ENCODE data around the gene ZFAND2A. TPM values are rescaled to one million over a fixed set of nuclear protein-coding genes. Genes with fewer than 3 reads are reported as not detected.

The ZFAND2A gene
- total RNA-seq, 1 donor from 2014 or later: 5.6 TPM

DNA sequence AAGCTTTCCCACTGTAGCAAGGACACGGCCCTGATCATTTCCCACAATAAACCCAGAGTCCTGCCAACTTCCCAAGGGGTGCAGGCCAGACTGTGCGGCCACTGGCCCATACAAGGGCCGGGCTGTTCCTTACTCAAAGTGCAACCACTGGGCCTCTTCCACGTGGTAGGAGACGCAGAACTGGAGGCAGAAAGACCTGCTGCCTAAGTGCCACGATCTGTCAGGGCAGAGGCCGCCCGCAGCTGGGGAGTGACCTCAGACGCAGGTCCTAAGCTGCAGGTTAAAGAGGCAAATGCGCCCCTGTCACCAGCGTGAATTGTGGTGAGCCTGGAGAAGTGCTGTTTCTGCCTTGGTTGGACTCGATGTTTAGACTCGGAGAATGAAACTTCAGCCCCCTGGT lies 45.9 kb downstream of the ZFAND2A start:
- TF ChIP-seq, protein P1, sequence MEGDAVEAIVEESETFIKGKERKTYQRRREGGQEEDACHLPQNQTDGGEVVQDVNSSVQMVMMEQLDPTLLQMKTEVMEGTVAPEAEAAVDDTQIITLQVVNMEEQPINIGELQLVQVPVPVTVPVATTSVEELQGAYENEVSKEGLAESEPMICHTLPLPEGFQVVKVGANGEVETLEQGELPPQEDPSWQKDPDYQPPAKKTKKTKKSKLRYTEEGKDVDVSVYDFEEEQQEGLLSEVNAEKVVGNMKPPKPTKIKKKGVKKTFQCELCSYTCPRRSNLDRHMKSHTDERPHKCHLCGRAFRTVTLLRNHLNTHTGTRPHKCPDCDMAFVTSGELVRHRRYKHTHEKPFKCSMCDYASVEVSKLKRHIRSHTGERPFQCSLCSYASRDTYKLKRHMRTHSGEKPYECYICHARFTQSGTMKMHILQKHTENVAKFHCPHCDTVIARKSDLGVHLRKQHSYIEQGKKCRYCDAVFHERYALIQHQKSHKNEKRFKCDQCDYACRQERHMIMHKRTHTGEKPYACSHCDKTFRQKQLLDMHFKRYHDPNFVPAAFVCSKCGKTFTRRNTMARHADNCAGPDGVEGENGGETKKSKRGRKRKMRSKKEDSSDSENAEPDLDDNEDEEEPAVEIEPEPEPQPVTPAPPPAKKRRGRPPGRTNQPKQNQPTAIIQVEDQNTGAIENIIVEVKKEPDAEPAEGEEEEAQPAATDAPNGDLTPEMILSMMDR (IDR thresholded peaks at IDR 0.05): no peak
- no peak for DNase-seq (ENCODE audit: low spot score in 2 of 2)
- no peak overlapping the region for H3K27ac ChIP-seq
- H3K4me1 ChIP-seq: no peaks in the 10 kb centered on the region
- H3K9me3 ChIP-seq: no peaks in the 10 kb centered on the region
- H3K27me3 ChIP-seq: no peaks in the 10 kb centered on the region
- intact Hi-C loops (cut with DNase I): no loop called here
- no peak overlapping the region for H3K4me3 ChIP-seq
- H3K36me3 ChIP-seq: no peaks in the 10 kb centered on the region

- intact Hi-C loops (cut with DNase I): no loop called here
- DNase-seq (ENCODE audit: low spot score in 2 of 2): no peak
- no peaks in the 10 kb centered on the region for H3K9me3 ChIP-seq
- no peaks in the 10 kb centered on the region for H3K27me3 ChIP-seq
- TF ChIP-seq, protein P1 (IDR thresholded peaks at IDR 0.05): no peak
- no peaks in the 10 kb centered on the region for H3K4me1 ChIP-seq
- H3K4me3 ChIP-seq: no peak overlapping the region
- no peaks in the 10 kb centered on the region for H3K36me3 ChIP-seq
- H3K27ac ChIP-seq: no peak overlapping the region
Measured at GRCh38 chr7:1113548-1113885, 46.5 kb downstream of the ZFAND2A start.

DNA sequence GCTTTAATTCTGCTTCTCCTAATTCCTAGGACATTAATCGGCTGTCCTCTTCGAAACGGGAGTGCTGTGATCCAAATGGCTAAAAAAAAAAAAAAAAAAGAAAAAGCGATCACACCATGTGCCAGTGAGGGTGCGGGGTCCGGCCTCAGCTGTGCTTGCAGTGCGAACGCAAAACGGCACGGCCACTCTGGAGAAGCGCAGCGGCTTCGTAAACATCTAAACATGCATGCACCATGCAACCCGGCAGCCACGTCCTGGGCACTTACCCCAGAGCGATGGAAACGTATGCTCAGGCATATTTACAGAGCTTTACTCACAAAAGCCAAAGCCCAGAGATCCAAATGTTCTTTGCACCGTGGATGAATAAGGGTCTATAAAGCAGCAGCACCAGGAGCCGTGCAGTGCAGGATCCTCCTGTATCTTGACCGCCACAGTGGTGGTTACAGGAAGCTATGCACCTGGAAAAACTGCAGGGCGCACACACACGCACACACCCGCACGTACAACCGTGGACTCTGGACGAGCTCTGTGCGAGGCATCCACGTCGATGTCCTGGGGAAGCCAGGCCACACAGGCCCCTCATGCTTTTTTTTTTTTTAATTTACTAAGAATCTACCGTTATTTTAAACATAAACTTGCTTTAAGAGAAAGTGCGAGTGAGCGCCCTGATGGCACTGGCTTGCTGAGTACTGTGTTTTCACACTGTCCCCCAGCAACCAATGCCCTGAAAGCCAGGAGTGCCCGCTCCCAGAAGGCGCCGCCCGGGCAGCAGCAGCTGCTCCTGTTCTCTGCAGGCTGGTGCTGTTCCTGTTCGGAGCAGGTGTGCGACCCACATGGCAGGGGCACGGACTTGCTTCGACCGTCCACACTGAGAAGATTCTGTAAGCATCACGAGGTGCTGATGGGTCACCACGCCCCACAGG lies 47.1 kb downstream of the ZFAND2A start:
- no peak overlapping the region for H3K4me3 ChIP-seq
- TF ChIP-seq, protein P1 (IDR thresholded peaks at IDR 0.05): no peak
- intact Hi-C loops (cut with DNase I): no loop called here
- H3K9me3 ChIP-seq: no peaks in the 10 kb centered on the region
- H3K36me3 ChIP-seq: no peaks in the 10 kb centered on the region
- no peak overlapping the region for H3K27ac ChIP-seq
- no peak for DNase-seq (ENCODE audit: low spot score in 2 of 2)
- H3K4me1 ChIP-seq: no peaks in the 10 kb centered on the region
- H3K27me3 ChIP-seq: no peaks in the 10 kb centered on the region

DNA sequence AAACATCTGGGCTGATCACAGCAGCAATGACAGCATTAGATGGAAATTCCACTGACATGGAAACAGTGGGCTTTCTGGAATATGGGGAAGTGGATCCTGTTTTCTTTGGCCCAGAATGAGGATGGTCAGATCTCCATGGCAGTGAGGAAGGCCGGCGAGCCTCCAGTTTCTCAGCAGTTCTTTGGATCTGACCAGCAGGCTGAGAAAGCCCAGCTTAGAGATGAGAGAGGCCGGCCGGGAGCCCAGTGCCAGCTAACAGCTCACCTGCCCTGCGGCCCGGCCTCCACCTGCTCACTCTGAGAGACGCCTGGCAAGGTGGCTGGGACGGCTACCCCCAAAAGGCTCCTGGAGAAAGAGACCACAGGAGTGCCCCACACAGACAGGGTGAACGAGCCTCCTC lies 47.9 kb downstream of the ZFAND2A start:
- Histone ChIP-seq H3K27me3 (no peaks in the 10 kb centered on the region), H3K27ac (no peak overlapping the region), H3K4me1 (no peaks in the 10 kb centered on the region), H3K36me3 (no peaks in the 10 kb centered on the region), H3K9me3 (no peaks in the 10 kb centered on the region), H3K4me3 (no peak overlapping the region)
- intact Hi-C loops (cut with DNase I): no loop called here
- TF ChIP-seq, protein P1 (IDR thresholded peaks at IDR 0.05): no peak
- no peak for DNase-seq (ENCODE audit: low spot score in 2 of 2)

DNA sequence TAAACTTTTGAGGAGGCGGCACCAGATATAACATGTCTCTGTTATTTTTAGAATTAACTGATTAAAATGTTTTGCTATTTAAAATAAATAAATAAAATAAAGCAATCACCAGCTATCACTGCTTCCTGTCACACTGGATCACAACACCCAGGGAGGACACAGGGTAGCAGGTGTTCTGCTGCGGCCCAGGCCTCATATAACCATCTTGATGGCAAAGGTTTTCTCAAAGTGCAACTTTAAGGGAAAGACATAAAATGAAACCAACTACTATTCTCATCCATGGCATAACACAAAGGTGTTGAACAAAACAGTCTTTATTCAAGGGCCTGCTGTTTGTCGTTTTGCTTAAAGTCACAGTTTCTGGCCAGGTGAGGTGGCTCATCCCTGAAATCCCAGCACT lies 48.8 kb downstream of the ZFAND2A start:
- Histone ChIP-seq H3K27ac (no peak overlapping the region), H3K27me3 (no peaks in the 10 kb centered on the region), H3K9me3 (no peaks in the 10 kb centered on the region), H3K4me3 (no peak overlapping the region), H3K36me3 (no peaks in the 10 kb centered on the region), H3K4me1 (no peaks in the 10 kb centered on the region)
- no peak for DNase-seq (ENCODE audit: low spot score in 2 of 2)
- TF ChIP-seq, protein P1 (IDR thresholded peaks at IDR 0.05): no peak
- intact Hi-C loops (cut with DNase I): no loop called here

Measured in ascending aorta (tissue), 2 donors.